ENCODE data around the gene ZNF264.
"Not testable (repeated sequence)": the region's sequence is repeated elsewhere in the genome, so short reads cannot be mapped to it uniquely, and the experiment has no call there.

- not testable (repeated sequence) for TF ChIP-seq EZH2 (IDR thresholded peaks at IDR 0.05; ENCODE audit: low read length, unreplicated experiment)
- TF ChIP-seq, protein P1, sequence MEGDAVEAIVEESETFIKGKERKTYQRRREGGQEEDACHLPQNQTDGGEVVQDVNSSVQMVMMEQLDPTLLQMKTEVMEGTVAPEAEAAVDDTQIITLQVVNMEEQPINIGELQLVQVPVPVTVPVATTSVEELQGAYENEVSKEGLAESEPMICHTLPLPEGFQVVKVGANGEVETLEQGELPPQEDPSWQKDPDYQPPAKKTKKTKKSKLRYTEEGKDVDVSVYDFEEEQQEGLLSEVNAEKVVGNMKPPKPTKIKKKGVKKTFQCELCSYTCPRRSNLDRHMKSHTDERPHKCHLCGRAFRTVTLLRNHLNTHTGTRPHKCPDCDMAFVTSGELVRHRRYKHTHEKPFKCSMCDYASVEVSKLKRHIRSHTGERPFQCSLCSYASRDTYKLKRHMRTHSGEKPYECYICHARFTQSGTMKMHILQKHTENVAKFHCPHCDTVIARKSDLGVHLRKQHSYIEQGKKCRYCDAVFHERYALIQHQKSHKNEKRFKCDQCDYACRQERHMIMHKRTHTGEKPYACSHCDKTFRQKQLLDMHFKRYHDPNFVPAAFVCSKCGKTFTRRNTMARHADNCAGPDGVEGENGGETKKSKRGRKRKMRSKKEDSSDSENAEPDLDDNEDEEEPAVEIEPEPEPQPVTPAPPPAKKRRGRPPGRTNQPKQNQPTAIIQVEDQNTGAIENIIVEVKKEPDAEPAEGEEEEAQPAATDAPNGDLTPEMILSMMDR (conservative IDR thresholded peaks at IDR 0.05; ENCODE audit: low read depth, low read length) = not testable (repeated sequence)
Observed at GRCh38 chr19:57197874-57198273, 6.6 kb downstream of the ZNF264 start.

Measured in PC-3 (cell line).